SK-N-SH (cell line): ENCODE measurements around the gene HEXIM1. TPM values are rescaled to one million over a fixed set of nuclear protein-coding genes. Genes with fewer than 3 reads are reported as not detected.

Experiments
- CTCF ChIA-PET: fragments of 300-600, 350-600 bp; formaldehyde crosslinking; extraction: SDS; loops from one replicate; lab custom pipeline; 2021; lab: Yijun Ruan, JAX
- POLR2A ChIA-PET: fragments of 350-600 bp; sonication (Branson Sonifier 250); formaldehyde crosslinking; extraction: SDS; loops from one replicate; lab custom pipeline; 2020; ENCODE audit warnings: antibody characterized with exemption, inconsistent platforms; lab: Yijun Ruan, JAX
- DNase-seq: peaks from one replicate; pipeline ENCODE4 v3.0.0; 2012
- H2AFZ ChIP-seq: fragments of 200-600 bp; sonication (generic); 2 replicates; pipeline ENCODE4 v1.8.1; 2016; ENCODE audit warnings: antibody characterized with exemption, mild to moderate bottlenecking, low read depth
- H3F3A ChIP-seq: fragments of 200-600 bp; sonication (generic); replicated peaks from 2 replicates; pipeline ENCODE3; 2016; ENCODE audit warnings: antibody characterized with exemption, mild to moderate bottlenecking; ENCODE audit not compliant: insufficient read depth
- H3K27ac ChIP-seq, 2 experiments: fragments of 200-500 bp in 1 of 2; fragments of 200-600 bp in 1 of 2; sonication (Bioruptor generic) in 1 of 2; sonication (generic), shearing (Covaris generic) in 1 of 2; 2 replicates each; pipeline versions ENCODE4 v1.5.1 to v1.6.1; 2014 to 2016; ENCODE audit warnings: low read depth in 2 of 2, inconsistent platforms in 1 of 2, low read length in 1 of 2, mild to moderate bottlenecking in 1 of 2, mixed read lengths in 1 of 2
- H3K27me3 ChIP-seq: fragments of 200-600 bp; sonication (generic), shearing (Covaris generic); 2 replicates; pipeline ENCODE4 v1.6.1; 2016; ENCODE audit warnings: mixed run types; ENCODE audit not compliant: insufficient read depth
- H3K36me3 ChIP-seq, 2 experiments: fragments of 200-500 bp in 1 of 2; fragments of 200-600 bp in 1 of 2; sonication (Bioruptor generic) in 1 of 2; sonication (generic) in 1 of 2; replicated peaks in 1 of 2; 2 replicates each; pipeline versions ENCODE3 to v1.5.1; 2014 to 2016; ENCODE audit warnings: low read length in 1 of 2, mild to moderate bottlenecking in 1 of 2; ENCODE audit not compliant: insufficient read depth in 2 of 2, control insufficient read depth in 1 of 2
- H3K4me1 ChIP-seq, 2 experiments: fragments of 200-500 bp in 1 of 2; fragments of 200-600 bp in 1 of 2; sonication (Bioruptor generic) in 1 of 2; sonication (generic), shearing (Covaris generic) in 1 of 2; 2 replicates each; pipeline versions ENCODE4 v1.5.1 to v1.6.1; 2014 to 2016; ENCODE audit warnings: low read depth in 1 of 2, low read length in 1 of 2, mixed run types in 1 of 2; ENCODE audit not compliant: insufficient read depth in 2 of 2, control insufficient read depth in 1 of 2
- H3K4me2 ChIP-seq: fragments of 200-600 bp; sonication (generic), shearing (Covaris generic); 2 replicates; pipeline ENCODE4 v1.6.1; 2017; ENCODE audit warnings: mixed run types
- H3K4me3 ChIP-seq, 2 experiments: fragments of 200-500 bp in 1 of 2; fragments of 200-600 bp in 1 of 2; sonication (Bioruptor generic) in 1 of 2; sonication (generic), shearing (Covaris generic) in 1 of 2; 2 replicates each; pipeline versions ENCODE4 v1.5.1 to v1.8.1; 2014 to 2016; ENCODE audit warnings: low read depth in 2 of 2, inconsistent platforms in 1 of 2, low read length in 1 of 2, mild to moderate bottlenecking in 1 of 2, mixed read lengths in 1 of 2, moderate library complexity in 1 of 2
- H3K79me2 ChIP-seq: fragments of 200-600 bp; sonication (generic); 2 replicates; pipeline ENCODE4 v1.8.1; 2017; ENCODE audit warnings: mild to moderate bottlenecking; ENCODE audit not compliant: insufficient read depth
- H3K9ac ChIP-seq: fragments of 200-600 bp; sonication (generic); 2 replicates; pipeline ENCODE4 v1.6.1; 2017; ENCODE audit warnings: mixed run types
- H3K9me2 ChIP-seq: fragments of 200-600 bp; sonication (generic); 2 replicates; pipeline ENCODE4 v1.6.1; 2017; ENCODE audit warnings: mixed run types
- H3K9me3 ChIP-seq: fragments of 200-600 bp; sonication (generic); 2 replicates; pipeline ENCODE4 v1.6.1; 2017; ENCODE audit warnings: mixed run types, mild to moderate bottlenecking, moderate library complexity
- H4K20me1 ChIP-seq: fragments of 200-600 bp; sonication (generic); 2 replicates; pipeline ENCODE4 v1.6.1; 2017; ENCODE audit warnings: mild to moderate bottlenecking, mixed run types; ENCODE audit not compliant: insufficient read depth
- CHD2 ChIP-seq: fragments of 150-350 bp; IDR thresholded peaks from 2 replicates; pipeline ENCODE4 v1.6.1; 2018; ENCODE audit warnings: low read length; ENCODE audit not compliant: partially characterized antibody
- ELF1 ChIP-seq: IDR thresholded peaks from 2 replicates; pipeline ENCODE4 v1.4.0; 2012
- FOSL2 ChIP-seq: IDR thresholded peaks from 2 replicates; pipeline ENCODE4 v1.4.0; 2012; ENCODE audit warnings: low read depth, mild to moderate bottlenecking, moderate library complexity, borderline replicate concordance
- FOXJ3 ChIP-seq: sonication (generic); formaldehyde crosslinking; IDR thresholded peaks from 2 replicates; pipeline ENCODE4 v1.5.1; 2020; ENCODE audit warnings: mild to moderate bottlenecking, missing genetic modification reagents
- FOXM1 ChIP-seq: IDR thresholded peaks from 2 replicates; pipeline ENCODE4 v1.4.0; 2012; ENCODE audit warnings: low read depth, mild to moderate bottlenecking
- GABPA ChIP-seq: IDR thresholded peaks from 2 replicates; pipeline ENCODE4 v1.4.0; 2012; ENCODE audit warnings: low read depth, mild to moderate bottlenecking
- IRF3 ChIP-seq: fragments of 150-350 bp; IDR thresholded peaks from 2 replicates; pipeline ENCODE4 v1.6.1; 2016; ENCODE audit warnings: mild to moderate bottlenecking, low read depth, low read length
- JUND ChIP-seq: IDR thresholded peaks from 2 replicates; pipeline ENCODE4 v1.4.0; 2012
- MAX ChIP-seq: IDR thresholded peaks from 2 replicates; pipeline ENCODE4 v1.4.0; 2012; ENCODE audit warnings: low read depth
- MEF2A ChIP-seq: IDR thresholded peaks from 2 replicates; pipeline ENCODE4 v1.4.0; 2012; ENCODE audit warnings: low read depth, borderline replicate concordance
- MXI1 ChIP-seq: IDR thresholded peaks from 2 replicates; pipeline ENCODE4 v1.6.1; 2012; ENCODE audit warnings: mild to moderate bottlenecking, low read depth, low read length, improper control_type of control experiment
- NFIC ChIP-seq: IDR thresholded peaks from 2 replicates; pipeline ENCODE4 v1.4.0; 2012; ENCODE audit warnings: borderline replicate concordance
- NRF1 ChIP-seq: IDR thresholded peaks from 2 replicates; pipeline ENCODE4 v1.6.1; 2012; ENCODE audit warnings: low read depth, mild to moderate bottlenecking, low read length
- POLR2AphosphoS5 ChIP-seq: IDR thresholded peaks from 2 replicates; pipeline ENCODE4 v1.6.1; 2012; ENCODE audit warnings: low read depth, low read length
- RAD21 ChIP-seq: IDR thresholded peaks from 2 replicates; pipeline ENCODE4 v1.6.1; 2012; ENCODE audit warnings: mild to moderate bottlenecking, low read length
- RCOR1 ChIP-seq: fragments of 150-350 bp; IDR thresholded peaks from 2 replicates; pipeline ENCODE4 v1.6.1; 2017; ENCODE audit warnings: antibody characterized with exemption, low read length
- TCF12 ChIP-seq: IDR thresholded peaks from 2 replicates; pipeline ENCODE4 v1.4.0; 2012
- USF1 ChIP-seq: IDR thresholded peaks from 2 replicates; pipeline ENCODE4 v1.4.0; 2012; ENCODE audit warnings: low read depth, borderline replicate concordance
- USF2 ChIP-seq: fragments of 150-350 bp; IDR thresholded peaks from 2 replicates; pipeline ENCODE4 v1.6.1; 2017; ENCODE audit warnings: antibody characterized with exemption, low read length, low read depth, borderline replicate concordance
- WGBS: methylation state at CpG from one replicate; pipeline ENCODE4 v1.1.6; 2017; ENCODE audit warnings: low lambda C conversion rate; 5-methylcytosine and 5-hydroxymethylcytosine counted together
- polyA plus RNA-seq, 3 experiments: library from polyadenylated mRNA; depleted of rRNA; stranded (reverse); fragments of >200 nt; gene quantifications; 2 replicates each; pipeline ENCODE4 v1.2.3, GENCODE V29; 2012

Gene HEXIM1
- polyA plus RNA-seq, 1 of the 3 experiments (the other 2 are of a cell fraction) = 20.7 TPM

- no peaks in the 10 kb centered on the region for H3K9me2 ChIP-seq
- no peaks in the 10 kb centered on the region for H3K79me2 ChIP-seq
- POLR2A ChIA-PET = no interaction called here
- no peak overlapping the region for H3K4me3 ChIP-seq
- H3K9me3 ChIP-seq = no peaks in the 10 kb centered on the region
- H3K27me3 ChIP-seq = no peaks in the 10 kb centered on the region
- H3K4me2 ChIP-seq = no peak overlapping the region
- CTCF ChIA-PET = interaction anchor here (1.0 to 2.5 kb wide), 4 partner anchors 13 to 334 kb away, joined by 3 to 17 read pairs (median 7); partner anchors contain the start of genes ACBD4 and PLCD3
- H3F3A ChIP-seq = peaks cover 5% of the 10 kb centered on the region
- no peaks in the 10 kb centered on the region for H4K20me1 ChIP-seq
- peaks cover 5 to 22% of the 10 kb centered on the region in 2 experiments for H3K36me3 ChIP-seq
- peaks cover 0 to 21% of the 10 kb centered on the region in 2 experiments; a peak in 1 of 4 replicates for H3K4me1 ChIP-seq
- TF ChIP-seq RAD21 (no peak), USF2 (no peak), MAX (no peak), NFIC (no peak), POLR2AphosphoS5 (no peak), RCOR1 (no peak), TCF12 (no peak), FOXJ3 (CRISPR knock-in tag) (no peak), ELF1 (no peak), USF1 (no peak), CHD2 (no peak), MXI1 (no peak), GABPA (no peak), IRF3 (no peak), MEF2A (no peak), FOSL2 (no peak), NRF1 (no peak), FOXM1 (no peak), JUND (no peak)
- H3K9ac ChIP-seq = no peak overlapping the region
- H3K27ac ChIP-seq = no peak overlapping the region
- WGBS = 98% methylated on average over 20 of the region's 23 CpGs
- DNase-seq = no peak
- no peak overlapping the region for H2AFZ ChIP-seq
Measured at GRCh38 chr17:45112559-45113423, 35.5 kb upstream of the HEXIM1 start.
